IPS-15b (cell line): ENCODE data around the gene PRPF19.

Source experiments
- H3K27me3 ChIP-seq: one replicate; pipeline ENCODE4 v1.6.1; 2013; ENCODE audit warnings: low read length; ENCODE audit not compliant: control insufficient read depth, insufficient read depth
- H3K36me3 ChIP-seq: one replicate; pipeline ENCODE4 v1.6.1; 2013; ENCODE audit warnings: low read length; ENCODE audit not compliant: control insufficient read depth, insufficient read depth
- H3K4me1 ChIP-seq: one replicate; pipeline ENCODE4 v1.6.1; 2013; ENCODE audit warnings: mild to moderate bottlenecking, low read length; ENCODE audit not compliant: control insufficient read depth, insufficient read depth
- H3K4me3 ChIP-seq: one replicate; pipeline ENCODE4 v1.5.1; 2013; ENCODE audit warnings: low read depth, low read length
- H3K9ac ChIP-seq: one replicate; pipeline ENCODE4 v1.6.1; 2013; ENCODE audit warnings: low read depth, mild to moderate bottlenecking, low read length
- H3K9me3 ChIP-seq: one replicate; pipeline ENCODE4 v1.6.1; 2013; ENCODE audit warnings: mild to moderate bottlenecking, low read length; ENCODE audit not compliant: control insufficient read depth, insufficient read depth

The PRPF19 gene

GRCh38 chr11:60946601-60947264, 40.3 kb upstream of the PRPF19 start:
- H3K4me1 ChIP-seq, result peaks cover 6% of the 10 kb centered on the region
- peaks cover 13% of the 10 kb centered on the region for H3K27me3 ChIP-seq
- no peaks in the 10 kb centered on the region for H3K9me3 ChIP-seq
- H3K36me3 ChIP-seq, result no peaks in the 10 kb centered on the region
- H3K9ac ChIP-seq, result no peak overlapping the region
- no peak overlapping the region for H3K4me3 ChIP-seq

- no peaks in the 10 kb centered on the region for H3K36me3 ChIP-seq
- no peak overlapping the region for H3K9ac ChIP-seq
- H3K4me1 ChIP-seq, result peaks cover 6% of the 10 kb centered on the region
- H3K4me3 ChIP-seq, result no peak overlapping the region
- H3K9me3 ChIP-seq, result no peaks in the 10 kb centered on the region
- H3K27me3 ChIP-seq, result peaks cover 7% of the 10 kb centered on the region
Measured at GRCh38 chr11:60945295-60945667, 38.9 kb upstream of the PRPF19 start.

- peaks cover 6% of the 10 kb centered on the region for H3K4me1 ChIP-seq
- peaks cover 2% of the 10 kb centered on the region for H3K27me3 ChIP-seq
- H3K9me3 ChIP-seq, result no peaks in the 10 kb centered on the region
- no peak overlapping the region for H3K9ac ChIP-seq
- no peaks in the 10 kb centered on the region for H3K36me3 ChIP-seq
- H3K4me3 ChIP-seq, result no peak overlapping the region
Measured at GRCh38 chr11:60944490-60945294, 38.3 kb upstream of the PRPF19 start.

- Histone ChIP-seq H3K4me3 (no peak overlapping the region), H3K9ac (no peak overlapping the region), H3K4me1 (peaks cover 3% of the 10 kb centered on the region), H3K9me3 (no peaks in the 10 kb centered on the region), H3K27me3 (no peaks in the 10 kb centered on the region), H3K36me3 (no peaks in the 10 kb centered on the region)
Measured at GRCh38 chr11:60942970-60943565, 36.7 kb upstream of the PRPF19 start.

GRCh38 chr11:60942219-60942618, 35.8 kb upstream of the PRPF19 start:
- H3K4me1 ChIP-seq, result no peaks in the 10 kb centered on the region
- no peaks in the 10 kb centered on the region for H3K27me3 ChIP-seq
- no peaks in the 10 kb centered on the region for H3K9me3 ChIP-seq
- no peak overlapping the region for H3K9ac ChIP-seq
- H3K4me3 ChIP-seq, result no peak overlapping the region
- H3K36me3 ChIP-seq, result peaks cover 1% of the 10 kb centered on the region

- Histone ChIP-seq H3K4me3 (no peak overlapping the region), H3K27me3 (no peaks in the 10 kb centered on the region), H3K4me1 (no peaks in the 10 kb centered on the region), H3K9me3 (no peaks in the 10 kb centered on the region), H3K9ac (no peak overlapping the region), H3K36me3 (peaks cover 6% of the 10 kb centered on the region)
Measured at GRCh38 chr11:60941371-60942119, 35.2 kb upstream of the PRPF19 start.

GRCh38 chr11:60939855-60940254, 33.5 kb upstream of the PRPF19 start:
- Histone ChIP-seq H3K9me3 (no peaks in the 10 kb centered on the region), H3K9ac (no peak overlapping the region), H3K4me3 (no peak overlapping the region), H3K36me3 (peaks cover 12% of the 10 kb centered on the region), H3K4me1 (no peaks in the 10 kb centered on the region), H3K27me3 (no peaks in the 10 kb centered on the region)

GRCh38 chr11:60939301-60939700, 32.9 kb upstream of the PRPF19 start:
- Histone ChIP-seq H3K27me3 (no peaks in the 10 kb centered on the region), H3K4me1 (no peaks in the 10 kb centered on the region), H3K36me3 (peaks cover 12% of the 10 kb centered on the region), H3K9me3 (no peaks in the 10 kb centered on the region), H3K4me3 (no peak overlapping the region), H3K9ac (no peak overlapping the region)

- Histone ChIP-seq H3K4me3 (no peak overlapping the region), H3K27me3 (no peaks in the 10 kb centered on the region), H3K4me1 (no peaks in the 10 kb centered on the region), H3K9me3 (no peaks in the 10 kb centered on the region), H3K36me3 (peaks cover 18% of the 10 kb centered on the region), H3K9ac (no peak overlapping the region)
Measured at GRCh38 chr11:60938500-60938899, 32.1 kb upstream of the PRPF19 start.

- Histone ChIP-seq H3K4me1 (no peaks in the 10 kb centered on the region), H3K9ac (no peak overlapping the region), H3K36me3 (peaks cover 19% of the 10 kb centered on the region), H3K9me3 (no peaks in the 10 kb centered on the region), H3K27me3 (no peaks in the 10 kb centered on the region), H3K4me3 (no peak overlapping the region)
Measured at GRCh38 chr11:60937811-60938210, 31.4 kb upstream of the PRPF19 start.

- H3K27me3 ChIP-seq, result no peaks in the 10 kb centered on the region
- H3K4me1 ChIP-seq, result peaks cover 3% of the 10 kb centered on the region
- H3K9me3 ChIP-seq, result no peaks in the 10 kb centered on the region
- H3K9ac ChIP-seq, result no peak overlapping the region
- H3K36me3 ChIP-seq, result peaks cover 19% of the 10 kb centered on the region
- no peak overlapping the region for H3K4me3 ChIP-seq
Measured at GRCh38 chr11:60937144-60937527, 30.8 kb upstream of the PRPF19 start.
